HG03103 (cell line): ENCODE measurements around the gene APOC3.

Source experiments
- ATAC-seq: cut with Tn5 transposase; IDR thresholded peaks from one replicate; pipeline ENCODE4 v1.9.1; 2021; ENCODE audit warnings: low read depth; ENCODE audit not compliant: unreplicated experiment

Gene APOC3

DNA sequence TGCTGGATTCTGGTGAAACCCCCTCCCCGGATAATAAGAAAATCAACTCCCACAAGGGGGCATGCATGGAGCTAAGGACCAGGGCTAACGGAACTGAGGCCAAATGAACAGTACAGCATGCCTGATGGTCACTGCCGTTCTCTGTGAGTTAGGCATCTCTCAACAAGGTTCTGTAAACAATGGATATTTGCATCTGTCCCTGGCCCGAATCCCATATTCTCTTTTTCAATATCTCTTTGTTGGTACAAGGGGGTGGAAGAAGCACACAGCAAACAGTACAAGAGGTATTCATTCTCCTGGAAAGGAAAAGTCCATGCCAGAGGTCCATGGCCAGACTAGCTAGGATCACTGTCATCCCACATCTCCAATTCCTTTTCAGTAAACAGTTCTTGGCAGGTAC is 39.9 kb downstream of the APOC3 start:
- ATAC-seq, result no peak

DNA sequence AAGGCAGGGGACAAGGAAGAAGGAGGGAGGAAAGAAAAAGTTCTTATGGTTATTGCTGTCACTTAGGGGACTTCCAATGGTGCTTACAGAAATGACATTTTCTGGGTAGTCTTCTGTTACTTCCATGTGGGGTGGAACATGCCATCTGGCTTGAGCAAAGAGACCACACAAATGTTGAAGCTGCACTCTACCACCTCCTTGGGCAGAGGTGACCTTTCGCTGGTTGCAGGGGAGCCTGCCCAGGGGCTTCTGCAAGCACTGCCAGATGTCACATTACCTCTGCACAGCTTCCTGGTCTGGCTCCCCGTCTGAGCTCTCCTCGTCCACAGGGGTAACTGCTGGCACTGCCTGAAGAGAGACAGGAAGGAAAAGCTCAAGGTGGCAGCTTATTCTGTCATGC is 40.3 kb downstream of the APOC3 start:
- ATAC-seq, result no peak

DNA sequence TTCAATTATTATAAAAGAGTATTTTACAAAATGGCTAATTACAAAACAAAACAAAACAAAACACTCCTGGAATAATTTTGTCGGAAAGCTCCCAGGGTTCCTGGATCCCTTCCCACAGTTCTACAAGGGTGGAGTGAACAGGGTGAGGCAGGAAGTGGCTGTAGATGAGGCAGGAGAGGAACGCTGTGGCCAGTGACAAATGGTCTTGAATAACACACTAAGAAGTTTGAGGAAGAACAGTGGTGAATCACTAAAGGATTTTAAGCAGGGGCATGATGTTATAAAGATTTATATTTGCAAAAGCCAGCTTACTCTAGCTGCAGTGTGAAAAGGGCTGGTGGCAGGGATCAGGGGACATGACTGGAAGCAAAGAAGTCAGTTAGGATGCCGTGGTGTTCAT is 41.5 kb downstream of the APOC3 start:
- ATAC-seq, result no peak

DNA sequence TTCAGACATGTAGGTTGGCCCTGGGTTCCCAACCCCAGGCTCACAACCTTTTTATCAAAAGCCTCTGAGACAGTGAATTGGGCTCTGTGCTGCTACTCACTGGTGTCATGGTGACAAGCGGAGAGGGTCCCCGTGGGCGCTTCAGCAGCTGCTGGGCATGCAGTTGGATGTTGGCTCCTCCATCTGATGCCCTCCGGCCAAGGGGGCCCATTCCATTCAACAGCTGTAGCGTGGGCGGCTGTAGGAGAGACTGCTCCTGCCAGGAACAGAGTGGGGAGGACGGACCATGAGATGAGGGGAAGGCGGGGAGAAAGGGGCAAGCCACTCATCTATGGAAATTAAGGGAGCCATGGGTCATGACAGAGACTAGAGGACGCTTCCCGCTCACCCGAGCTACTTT is 43.7 kb downstream of the APOC3 start:
- no peak for ATAC-seq

DNA sequence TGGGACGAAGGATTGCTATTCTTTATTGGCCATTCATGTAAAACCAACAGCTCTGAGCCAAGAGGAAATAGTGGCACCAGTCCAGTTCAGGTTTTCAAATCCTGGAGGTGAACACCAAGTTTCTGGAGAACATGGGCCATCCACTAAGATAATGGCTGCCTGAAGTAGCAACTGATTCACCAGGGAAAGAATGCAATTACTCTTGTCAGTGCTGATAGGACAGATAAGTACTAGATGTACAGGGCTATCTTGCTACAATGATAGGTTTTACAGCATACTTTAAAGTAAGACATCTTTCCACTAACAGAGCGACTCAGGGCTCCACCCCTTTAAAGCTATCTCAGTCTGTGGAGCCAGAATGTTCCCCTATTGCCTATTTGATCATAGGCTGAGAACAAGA is 44.5 kb downstream of the APOC3 start:
- no peak for ATAC-seq

DNA sequence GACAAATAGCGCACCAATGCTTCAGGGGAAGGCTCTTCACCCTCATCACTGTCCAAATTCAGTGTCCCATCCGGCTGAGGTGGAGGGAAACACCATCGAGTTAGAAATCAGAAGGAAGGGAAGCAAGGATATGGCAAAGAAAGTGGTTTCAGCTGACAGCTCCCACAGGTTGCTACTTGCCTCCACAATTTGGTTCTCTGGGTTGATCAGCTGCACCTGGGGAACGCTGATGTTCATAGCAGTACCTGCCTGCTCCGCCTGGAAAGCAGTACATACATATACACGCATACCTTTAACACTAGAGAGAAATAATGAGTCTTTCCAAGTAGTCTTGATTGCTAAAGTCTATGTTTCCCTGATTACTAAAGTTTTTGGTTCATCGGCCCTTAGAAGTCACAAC is 45.5 kb downstream of the APOC3 start:
- ATAC-seq, result no peak

DNA sequence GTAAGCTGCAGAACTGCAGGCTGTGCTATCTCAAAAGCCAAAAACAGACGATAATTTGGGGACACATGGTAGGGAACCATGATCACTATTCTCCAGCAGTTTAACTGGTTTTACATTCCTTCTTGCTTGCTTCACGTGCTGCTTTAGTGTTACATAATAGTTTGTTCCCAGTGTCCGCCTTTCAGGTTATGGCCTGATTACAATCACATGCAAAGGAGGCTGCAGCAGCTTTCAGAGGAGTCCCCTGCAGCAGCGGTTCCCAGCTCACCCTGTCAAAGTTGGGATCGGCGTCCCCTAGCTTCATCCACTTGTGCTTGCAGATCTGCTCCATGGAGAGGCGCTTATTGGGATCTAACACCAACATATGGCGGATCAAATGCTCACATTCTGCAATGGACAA is 46.9 kb downstream of the APOC3 start:
- no peak for ATAC-seq

DNA sequence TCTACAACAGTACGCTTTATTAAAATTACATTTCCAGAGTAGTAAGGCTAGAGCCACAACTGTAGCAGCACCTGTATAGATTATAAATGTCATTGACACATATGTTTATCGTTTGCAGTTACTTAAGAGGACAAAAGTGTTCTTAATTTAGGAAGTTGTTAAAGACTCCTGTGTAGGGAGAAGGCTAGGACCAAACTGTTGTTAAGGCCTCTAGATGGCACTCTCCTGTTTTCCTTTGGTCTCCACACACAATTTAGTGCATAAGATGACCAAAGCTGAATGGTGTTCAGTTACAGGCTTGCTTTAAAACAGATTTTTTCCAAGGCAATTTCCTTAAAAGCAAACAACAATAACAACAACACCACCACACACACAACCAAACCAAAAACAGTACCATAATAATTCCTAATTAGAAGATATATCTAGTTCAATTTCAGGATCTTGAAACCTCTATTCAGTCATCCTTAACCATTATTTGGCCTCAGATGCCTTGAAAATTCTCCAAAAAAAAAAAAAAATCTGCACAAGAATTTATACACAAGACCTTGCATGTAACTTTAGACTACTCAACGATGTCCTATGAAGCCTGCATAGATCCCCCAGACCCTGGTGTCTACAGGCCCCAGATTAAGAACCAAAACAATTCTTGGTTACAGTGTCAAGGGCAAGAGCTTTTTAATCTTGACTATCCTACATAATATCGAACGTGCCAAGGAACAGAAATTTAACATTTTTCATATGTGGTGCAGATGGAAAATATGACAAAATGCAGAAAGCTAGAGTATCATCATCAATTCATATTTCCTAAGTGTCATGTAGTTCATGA is 50.3 kb downstream of the APOC3 start:
- ATAC-seq, result no peak

DNA sequence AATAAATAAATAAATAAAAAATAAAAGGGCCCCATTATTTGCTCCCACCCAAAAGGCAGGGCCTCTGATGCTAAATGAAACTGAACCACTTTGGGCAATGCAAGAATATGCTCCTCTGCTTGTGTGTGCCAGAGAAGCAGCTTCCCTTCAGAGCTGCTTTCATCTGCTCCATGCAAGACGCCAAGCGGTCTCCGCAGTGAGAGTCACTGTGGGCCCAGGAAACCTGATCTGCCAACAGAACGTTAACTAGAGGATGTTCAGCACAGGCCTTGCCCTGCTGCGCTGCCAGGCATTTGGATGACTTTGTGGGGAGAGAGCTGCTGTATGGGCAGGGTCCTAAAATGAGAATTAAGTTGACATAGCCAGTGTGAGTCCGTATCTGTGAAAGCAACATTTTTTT is 51.4 kb downstream of the APOC3 start:
- ATAC-seq, result no peak

DNA sequence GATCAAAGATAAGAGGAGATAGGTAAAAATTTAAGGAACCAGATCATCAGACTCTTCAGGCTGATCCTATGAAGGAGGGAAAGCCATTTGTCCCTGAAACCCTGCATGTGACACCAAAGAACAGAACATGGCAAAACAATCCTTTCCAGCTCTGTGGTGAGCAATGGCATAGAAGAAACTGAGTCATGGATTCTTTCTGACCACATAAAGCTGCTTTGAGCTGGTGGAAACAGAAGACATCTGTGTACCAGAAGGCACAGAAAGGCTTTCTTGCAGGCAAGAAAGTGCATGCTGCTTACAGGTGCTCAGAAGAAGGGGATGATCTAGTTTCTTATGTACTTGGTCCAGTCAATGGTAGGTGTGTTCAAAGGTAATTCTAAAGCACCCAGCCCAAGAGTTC is 52.7 kb downstream of the APOC3 start:
- no peak for ATAC-seq
